EH (cell line): Measurements from ENCODE around the gene ACVR1C.
A peak's percentile ranks its signal among the peaks of the same experiment; 100 is the strongest.

Experiments
- DNase-seq: peaks from one replicate; pipeline ENCODE4 v3.0.0-alpha.2; 2015; ENCODE audit warnings: low read depth

Gene ACVR1C

GRCh38 chr2:157628477-157629415, at the start of gene ACVR1C:
TSS of gene ACVR1C (minus strand) at chr2:157628864. CDS start at chr2:157628644, 220 bp downstream.
- peak; percentile 46 for DNase-seq

GRCh38 chr2:157677941-157678340, 49.3 kb upstream of the ACVR1C start:
- DNase-seq = no peak

- DNase-seq = no peak
Measured at GRCh38 chr2:157672129-157672528, 43.5 kb upstream of the ACVR1C start.

- DNase-seq = peak; percentile 3
Measured at GRCh38 chr2:157662401-157662800, 33.7 kb upstream of the ACVR1C start.

GRCh38 chr2:157661776-157662175, 33.1 kb upstream of the ACVR1C start:
- no peak for DNase-seq

GRCh38 chr2:157657858-157658257, 29.2 kb upstream of the ACVR1C start:
- DNase-seq = no peak

- DNase-seq = no peak
Measured at GRCh38 chr2:157657101-157657500, 28.4 kb upstream of the ACVR1C start.

- DNase-seq = no peak
Measured at GRCh38 chr2:157644776-157645175, 16.1 kb upstream of the ACVR1C start.

- DNase-seq = no peak
Measured at GRCh38 chr2:157631861-157632260, 3.2 kb upstream of the ACVR1C start.

- peak; percentile 2 for DNase-seq
Measured at GRCh38 chr2:157627594-157628476, 829 bp downstream of the ACVR1C start.

- DNase-seq = peak; percentile 5
Measured at GRCh38 chr2:157625296-157625695, 3.4 kb downstream of the ACVR1C start.

- peak; percentile 20 for DNase-seq
Measured at GRCh38 chr2:157620956-157621355, 7.7 kb downstream of the ACVR1C start.

GRCh38 chr2:157611726-157612125, 16.9 kb downstream of the ACVR1C start:
- DNase-seq = no peak

GRCh38 chr2:157611110-157611509, 17.6 kb downstream of the ACVR1C start:
- DNase-seq = no peak

GRCh38 chr2:157606534-157606933, 22.1 kb downstream of the ACVR1C start:
- DNase-seq = no peak

GRCh38 chr2:157603198-157603597, 25.5 kb downstream of the ACVR1C start:
- no peak for DNase-seq

GRCh38 chr2:157601807-157602206, 26.9 kb downstream of the ACVR1C start:
- no peak for DNase-seq

- DNase-seq = peak; percentile 20
Measured at GRCh38 chr2:157596992-157597681, 31.5 kb downstream of the ACVR1C start.

GRCh38 chr2:157593411-157593810, 35.3 kb downstream of the ACVR1C start:
- DNase-seq = no peak

GRCh38 chr2:157592948-157593347, 35.7 kb downstream of the ACVR1C start:
- peak; percentile 21 for DNase-seq

GRCh38 chr2:157592374-157592773, 36.3 kb downstream of the ACVR1C start:
- no peak for DNase-seq

GRCh38 chr2:157587576-157587975, 41.1 kb downstream of the ACVR1C start:
- no peak for DNase-seq
